IPS-18a (cell line): ENCODE results near the gene ARHGDIG.
A peak's percentile ranks its signal among the peaks of the same experiment; 100 is the strongest.

Experiments
- H3K27ac ChIP-seq: one replicate; pipeline ENCODE4 v1.5.1; 2013; ENCODE audit warnings: low read length
- H3K27me3 ChIP-seq: one replicate; pipeline ENCODE4 v1.6.1; 2013; ENCODE audit warnings: mild to moderate bottlenecking, low read length; ENCODE audit not compliant: control insufficient read depth, insufficient read depth
- H3K36me3 ChIP-seq: one replicate; pipeline ENCODE4 v1.6.1; 2013; ENCODE audit warnings: low read depth, low read length; ENCODE audit not compliant: control insufficient read depth
- H3K4me1 ChIP-seq: one replicate; pipeline ENCODE4 v1.6.1; 2013; ENCODE audit warnings: low read depth, low read length; ENCODE audit not compliant: control insufficient read depth
- H3K4me3 ChIP-seq: one replicate; pipeline ENCODE4 v1.5.1; 2013; ENCODE audit warnings: low read length
- H3K9ac ChIP-seq: one replicate; pipeline ENCODE4 v1.6.1; 2013; ENCODE audit warnings: mild to moderate bottlenecking, low read length, moderate library complexity
- H3K9me3 ChIP-seq: one replicate; pipeline ENCODE4 v1.6.1; 2013; ENCODE audit warnings: low read depth, low read length; ENCODE audit not compliant: control insufficient read depth

Gene ARHGDIG

DNA sequence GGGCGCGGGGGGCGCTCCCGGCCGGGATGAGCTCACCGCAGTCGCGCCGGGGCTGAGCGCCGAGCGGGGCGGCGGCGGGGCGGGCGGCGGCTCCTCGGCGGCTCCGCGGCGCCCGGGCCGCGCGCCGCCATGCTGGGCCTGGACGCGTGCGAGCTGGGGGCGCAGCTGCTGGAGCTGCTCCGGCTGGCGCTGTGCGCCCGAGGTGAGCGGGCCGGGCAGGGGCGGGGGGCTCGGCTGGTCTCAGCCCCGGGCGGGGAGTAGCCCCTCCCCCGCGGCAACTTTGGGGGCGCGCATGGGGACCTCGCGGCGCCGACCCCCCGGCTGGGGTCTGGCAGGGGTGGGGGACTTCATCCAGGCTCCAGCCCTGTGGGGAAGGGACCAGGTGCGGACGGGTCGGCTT lies at the start of gene ARHGDIG:
Gene ARHGDIG, plus strand, starts transcription at position 40 of the 400 bp plus-strand sequence. Its CDS starts 90 bp downstream, at position 130.
- peak within 1 kb of the TSS; percentile 33 for H3K4me3 ChIP-seq
- no peaks in the 10 kb centered on the region for H3K9me3 ChIP-seq
- H3K9ac ChIP-seq, result no peak within 1 kb of the TSS
- H3K27ac ChIP-seq, result no peak within 1 kb of the TSS
- H3K4me1 ChIP-seq, result no peaks in the 10 kb centered on the region
- H3K36me3 ChIP-seq, result no peaks in the 10 kb centered on the region
- peaks cover 49% of the 10 kb centered on the region for H3K27me3 ChIP-seq

DNA sequence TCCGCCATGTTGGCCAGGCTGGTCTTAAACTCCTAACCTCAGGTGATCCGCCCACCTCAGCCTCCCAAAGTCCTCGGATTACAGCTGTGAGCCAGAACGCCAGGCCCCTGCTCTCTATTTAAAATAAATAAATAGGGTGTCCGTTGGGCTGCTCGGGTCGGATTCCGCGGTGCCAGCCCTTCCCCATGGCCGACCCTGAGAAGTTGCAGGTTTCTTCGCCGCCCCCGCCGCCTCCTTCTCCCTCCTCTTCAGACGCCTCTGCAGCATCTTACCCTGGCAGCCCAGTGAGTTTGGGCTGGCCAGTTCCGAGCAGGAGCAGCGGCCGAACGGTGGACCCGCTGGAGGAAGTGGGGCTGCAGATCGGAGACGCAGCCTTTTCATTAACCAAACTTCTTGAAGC lies 49.4 kb upstream of the ARHGDIG start:
- H3K27ac ChIP-seq, result no peak overlapping the region
- no peak overlapping the region for H3K9ac ChIP-seq
- H3K4me1 ChIP-seq, result peaks cover 12% of the 10 kb centered on the region
- H3K36me3 ChIP-seq, result peaks cover 21% of the 10 kb centered on the region
- no peaks in the 10 kb centered on the region for H3K9me3 ChIP-seq
- no peaks in the 10 kb centered on the region for H3K27me3 ChIP-seq
- no peak overlapping the region for H3K4me3 ChIP-seq

DNA sequence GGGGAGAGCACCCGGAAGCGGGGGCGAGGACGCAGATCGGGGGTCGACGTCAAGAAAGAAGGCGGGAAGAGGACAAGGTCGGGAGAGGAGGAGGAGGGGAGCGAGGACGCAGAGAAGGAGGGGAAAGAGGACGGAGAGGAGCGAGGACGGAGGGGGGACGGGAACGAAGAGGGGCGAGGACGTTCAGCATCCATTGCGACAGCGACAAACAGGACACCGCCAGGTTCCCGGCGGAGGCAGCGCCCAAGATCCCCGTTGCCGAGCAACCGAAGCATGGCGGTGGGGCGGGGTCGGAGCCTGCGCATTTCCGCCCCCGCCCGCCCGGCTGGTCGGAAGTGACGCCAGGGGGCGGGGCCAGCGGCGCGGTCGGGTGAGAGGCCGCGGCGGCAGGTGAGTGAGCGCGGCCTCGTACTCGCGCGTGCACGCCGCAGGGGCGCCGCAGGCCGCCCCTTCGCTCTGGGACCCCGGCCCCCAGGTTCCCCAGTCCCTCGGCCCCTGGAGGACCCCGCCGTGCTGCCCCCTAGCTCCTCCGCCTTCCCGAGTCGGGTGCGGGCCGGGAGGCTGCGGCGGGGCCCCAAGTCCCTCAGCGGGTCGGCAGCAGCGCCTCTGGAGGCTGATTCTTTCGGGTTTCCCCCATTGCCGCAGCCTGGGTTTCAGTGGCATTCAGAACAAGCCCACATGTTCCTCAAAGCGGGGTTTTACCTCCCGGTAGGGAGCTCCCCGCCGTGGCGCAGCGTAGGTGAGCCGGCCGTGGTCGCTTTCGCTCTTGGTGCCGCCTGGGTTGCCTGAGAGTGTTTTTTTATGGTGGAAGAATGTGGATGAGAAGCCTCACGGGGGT lies 45.7 kb upstream of the ARHGDIG start, which contains the start of gene FAM234A:
Gene FAM234A, plus strand, starts transcription at position 354 of the 838 bp plus-strand sequence. CDS start 19,593 bp downstream, outside the sequence.
- H3K36me3 ChIP-seq, result no peaks in the 10 kb centered on the region
- peaks cover 3% of the 10 kb centered on the region for H3K4me1 ChIP-seq
- peak within 1 kb of the TSS; percentile 85 for H3K4me3 ChIP-seq

DNA sequence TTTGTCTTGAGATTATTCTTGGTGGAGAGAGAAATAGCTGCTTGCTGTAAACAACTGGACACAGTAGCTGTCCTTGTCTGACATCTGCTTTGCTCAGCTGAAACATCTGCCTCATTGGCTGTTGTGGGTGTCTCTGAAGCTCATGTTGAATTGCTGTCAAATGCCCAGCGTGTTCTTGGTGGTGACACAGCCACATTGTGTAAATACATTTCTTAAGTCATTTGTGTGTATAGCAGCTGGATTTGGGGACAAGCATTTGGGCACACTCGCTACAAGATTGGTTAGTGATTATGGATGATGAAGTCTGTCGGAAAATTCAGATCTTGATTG lies 40.5 kb upstream of the ARHGDIG start:
- Histone ChIP-seq H3K36me3 (no peaks in the 10 kb centered on the region), H3K4me3 (no peak overlapping the region), H3K4me1 (no peaks in the 10 kb centered on the region), H3K9ac (no peak overlapping the region), H3K9me3 (no peaks in the 10 kb centered on the region), H3K27ac (no peak overlapping the region), H3K27me3 (no peaks in the 10 kb centered on the region)

More for the DNA sequence above, 45.7 kb upstream of the ARHGDIG start, which contains the start of gene FAM234A:
- H3K9me3 ChIP-seq, result no peaks in the 10 kb centered on the region
- peak within 1 kb of the TSS; percentile 64 for H3K27ac ChIP-seq
- peak within 1 kb of the TSS; percentile 89 for H3K9ac ChIP-seq
- H3K27me3 ChIP-seq, result no peaks in the 10 kb centered on the region

DNA sequence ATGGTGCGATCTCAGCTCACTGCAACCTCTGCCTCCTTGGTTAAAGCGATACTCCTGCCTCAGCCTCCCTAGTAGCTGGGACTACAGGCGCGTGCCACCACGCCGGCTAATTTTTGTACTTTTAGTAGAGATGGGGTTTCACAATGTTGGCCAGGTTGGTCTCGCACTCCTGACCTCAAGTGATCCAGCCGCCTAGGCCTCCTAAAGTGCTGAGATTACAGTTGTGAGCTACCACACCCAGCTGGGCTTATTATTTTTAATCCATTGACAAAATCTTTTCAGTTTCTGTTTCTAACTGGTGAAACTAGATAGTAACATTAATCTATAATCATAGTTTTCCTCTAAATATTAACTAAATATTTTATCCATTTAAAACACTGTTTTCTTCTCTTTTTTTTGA lies 39.8 kb upstream of the ARHGDIG start:
- Histone ChIP-seq H3K9ac (no peak overlapping the region), H3K27me3 (no peaks in the 10 kb centered on the region), H3K9me3 (no peaks in the 10 kb centered on the region), H3K4me1 (no peaks in the 10 kb centered on the region), H3K36me3 (no peaks in the 10 kb centered on the region), H3K4me3 (no peak overlapping the region), H3K27ac (no peak overlapping the region)

DNA sequence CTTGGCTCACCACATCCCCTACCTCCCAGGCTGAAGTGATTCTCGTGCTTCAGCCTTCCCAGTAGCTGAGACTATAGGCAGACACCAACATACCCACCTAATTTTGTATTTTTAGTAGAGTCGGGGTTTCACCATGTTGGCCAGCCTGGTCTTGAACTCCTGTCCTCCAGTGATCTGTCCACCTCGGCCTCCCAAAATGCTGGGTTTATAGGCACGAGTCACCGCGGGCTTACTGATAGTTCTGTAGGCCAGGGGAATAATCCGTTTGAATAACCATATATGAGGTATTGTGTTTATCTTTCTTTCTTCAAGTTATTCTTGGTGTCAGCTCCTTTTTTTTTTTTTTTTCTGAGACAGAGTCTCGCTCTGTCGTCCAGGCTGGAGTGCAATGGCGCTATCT lies 38.1 kb upstream of the ARHGDIG start:
- H3K9ac ChIP-seq, result no peak overlapping the region

DNA sequence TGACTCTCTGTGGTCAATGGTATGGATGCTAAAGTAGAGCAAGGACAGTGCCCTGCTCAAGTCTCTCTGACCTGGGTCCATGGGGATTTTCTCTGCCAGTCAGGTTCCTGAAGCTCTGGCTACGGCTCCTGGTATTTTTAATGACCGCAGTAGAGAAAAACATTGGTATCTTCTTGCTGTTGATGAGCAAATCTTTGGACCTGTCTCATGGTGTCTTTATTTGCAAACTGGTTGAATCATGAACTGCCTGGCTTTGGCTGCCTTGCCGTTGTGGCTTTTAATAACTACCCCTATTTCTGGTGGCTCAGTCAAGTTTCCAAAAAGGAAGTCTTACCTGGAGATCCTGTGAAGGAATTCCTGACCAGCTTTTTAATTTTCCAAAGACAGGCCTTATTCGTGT lies 37.0 kb upstream of the ARHGDIG start:
- H3K4me1 ChIP-seq, result no peaks in the 10 kb centered on the region
- no peaks in the 10 kb centered on the region for H3K9me3 ChIP-seq
- no peak overlapping the region for H3K27ac ChIP-seq
- H3K4me3 ChIP-seq, result no peak overlapping the region
- no peak overlapping the region for H3K9ac ChIP-seq
- H3K27me3 ChIP-seq, result no peaks in the 10 kb centered on the region
- H3K36me3 ChIP-seq, result no peaks in the 10 kb centered on the region

More for the DNA sequence above, 38.1 kb upstream of the ARHGDIG start:
- Histone ChIP-seq H3K27ac (no peak overlapping the region), H3K4me1 (no peaks in the 10 kb centered on the region), H3K27me3 (no peaks in the 10 kb centered on the region), H3K36me3 (no peaks in the 10 kb centered on the region), H3K9me3 (no peaks in the 10 kb centered on the region), H3K4me3 (no peak overlapping the region)

DNA sequence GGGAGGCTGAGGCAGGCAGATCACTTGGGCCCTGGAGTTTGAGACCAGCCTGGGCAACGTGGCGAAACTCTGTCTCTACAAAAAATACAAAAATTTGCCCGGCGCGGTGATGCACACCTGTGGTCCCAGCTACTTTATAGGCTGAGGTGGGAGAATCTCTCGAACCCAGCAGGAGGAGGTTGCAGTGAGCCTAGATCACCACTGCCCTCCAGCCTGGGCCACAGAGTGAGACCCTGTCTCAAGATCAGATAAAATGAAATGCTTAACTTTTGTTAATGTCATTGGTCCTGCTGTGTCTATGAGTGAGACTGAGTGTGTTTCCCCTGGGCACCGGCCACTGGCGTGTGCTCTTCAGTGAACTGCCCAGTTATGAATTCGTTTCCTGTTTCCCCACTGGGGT lies 35.3 kb upstream of the ARHGDIG start:
- Histone ChIP-seq H3K4me1 (no peaks in the 10 kb centered on the region), H3K9ac (no peak overlapping the region), H3K27me3 (no peaks in the 10 kb centered on the region), H3K9me3 (no peaks in the 10 kb centered on the region), H3K27ac (no peak overlapping the region), H3K36me3 (no peaks in the 10 kb centered on the region), H3K4me3 (no peak overlapping the region)

DNA sequence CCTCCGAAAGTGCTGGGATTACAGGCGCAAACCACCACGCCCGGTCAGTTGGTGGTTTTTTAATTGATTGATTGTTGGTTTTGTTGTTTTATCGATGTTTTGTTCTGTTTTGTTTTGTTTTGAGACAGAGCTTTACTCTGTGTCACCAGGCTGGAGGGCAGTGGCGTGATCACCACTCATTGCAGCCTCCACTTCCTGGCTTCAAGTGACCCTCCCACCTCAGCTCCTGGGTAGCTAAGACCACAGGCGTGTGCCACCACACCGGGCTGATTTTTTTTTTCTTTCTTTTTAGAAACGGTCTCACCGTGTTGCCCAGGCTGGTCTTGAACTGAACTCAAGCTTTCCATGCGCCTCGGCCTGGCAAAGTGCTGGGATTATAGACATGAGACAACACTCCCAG lies 33.4 kb upstream of the ARHGDIG start:
- H3K27ac ChIP-seq, result no peak overlapping the region
- no peak overlapping the region for H3K4me3 ChIP-seq
- no peak overlapping the region for H3K9ac ChIP-seq

DNA sequence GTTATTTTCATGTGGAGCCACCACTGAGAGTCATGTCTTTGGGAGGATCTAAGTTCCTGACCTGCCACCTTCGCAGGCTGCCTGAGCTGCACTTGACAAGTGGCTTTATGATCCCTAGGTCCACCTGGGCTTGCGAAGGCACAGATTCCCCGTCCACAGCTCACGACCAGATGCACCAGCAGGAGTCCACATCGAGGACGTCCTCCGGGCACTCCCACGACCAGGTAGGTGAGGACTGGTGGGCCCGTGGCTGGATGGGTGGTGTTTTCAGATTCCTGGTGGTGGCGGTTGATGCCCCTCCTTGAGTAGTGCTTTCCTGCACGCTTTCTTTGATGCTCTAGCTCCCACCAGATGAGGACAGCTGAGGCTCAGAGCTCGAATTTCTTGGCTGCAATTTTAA lies 31.0 kb upstream of the ARHGDIG start:
- H3K36me3 ChIP-seq, result peaks cover 7% of the 10 kb centered on the region
- no peak overlapping the region for H3K4me3 ChIP-seq
- no peak overlapping the region for H3K9ac ChIP-seq
- H3K27me3 ChIP-seq, result no peaks in the 10 kb centered on the region
- no peaks in the 10 kb centered on the region for H3K4me1 ChIP-seq
- no peak overlapping the region for H3K27ac ChIP-seq
- H3K9me3 ChIP-seq, result no peaks in the 10 kb centered on the region

More for the DNA sequence above, 33.4 kb upstream of the ARHGDIG start:
- no peaks in the 10 kb centered on the region for H3K27me3 ChIP-seq
- no peaks in the 10 kb centered on the region for H3K4me1 ChIP-seq
- H3K9me3 ChIP-seq, result no peaks in the 10 kb centered on the region
- H3K36me3 ChIP-seq, result no peaks in the 10 kb centered on the region

DNA sequence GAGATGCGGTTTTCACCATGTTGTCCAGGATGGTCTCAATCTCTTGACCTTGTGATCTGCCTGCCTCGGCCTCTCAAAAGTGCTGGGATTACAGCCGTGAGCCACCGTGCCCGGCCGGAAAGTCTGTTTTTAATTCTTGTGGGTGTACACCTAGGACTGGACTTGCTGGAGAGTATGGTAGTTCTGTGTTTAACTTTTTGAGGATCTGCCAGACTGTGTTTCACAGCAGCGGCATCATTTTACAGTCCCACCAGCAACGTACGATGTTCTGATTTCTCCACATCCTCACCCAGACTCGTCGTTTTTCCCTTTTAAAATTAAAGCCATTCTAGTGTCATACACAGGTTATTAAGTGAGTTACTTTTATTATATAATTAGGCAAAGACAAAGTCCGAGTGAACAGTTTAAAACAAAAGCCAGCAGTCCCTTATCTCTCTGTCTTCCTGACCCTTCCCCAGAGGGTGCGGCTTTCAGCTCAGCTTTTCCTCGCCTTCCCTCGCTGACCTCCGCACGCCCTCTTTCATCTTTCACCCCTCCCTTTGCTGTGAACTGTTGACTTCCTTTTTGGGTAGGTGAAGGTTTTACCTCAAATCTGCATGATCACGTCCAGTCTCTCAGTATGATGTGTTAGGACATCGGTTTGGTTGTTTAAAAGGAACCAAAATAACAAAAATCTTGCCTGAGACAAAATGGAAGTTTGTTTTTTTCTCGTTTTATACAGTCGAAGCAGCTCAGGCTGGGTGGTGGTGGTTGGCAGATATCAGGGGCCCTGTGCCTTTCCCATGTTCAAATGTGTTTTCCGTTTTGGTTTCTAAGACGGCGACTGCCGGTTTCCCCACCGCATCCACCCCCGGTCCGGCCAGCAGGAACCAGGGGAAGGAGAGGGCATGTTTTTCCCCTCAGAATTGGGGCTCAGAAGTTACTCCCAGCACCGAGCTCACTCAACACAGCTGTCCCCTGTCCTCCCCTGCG lies 27.7 kb upstream of the ARHGDIG start:
- Histone ChIP-seq H3K9me3 (no peaks in the 10 kb centered on the region), H3K4me3 (no peak overlapping the region), H3K9ac (no peak overlapping the region), H3K27me3 (no peaks in the 10 kb centered on the region), H3K27ac (no peak overlapping the region), H3K4me1 (no peaks in the 10 kb centered on the region), H3K36me3 (peaks cover 22% of the 10 kb centered on the region)
